Body of pancreas (tissue), 4 donors: Measurements from ENCODE around the gene CFAP43.

Experiments used
- CTCF ChIP-seq, 7 experiments: fragments of 450-650 bp in 4 of 7; fragments of 200-600 bp in 3 of 7; sonication (generic) in 3 of 7; IDR thresholded peaks; one replicate each; pipeline ENCODE4 v1.5.1; 2016 to 2019; ENCODE audit warnings: antibody characterized with exemption in 7 of 7
- POLR2A ChIP-seq, 3 donors: fragments of 450-650 bp; IDR thresholded peaks; one replicate each; pipeline ENCODE4 v1.6.1; 2016; ENCODE audit warnings: antibody characterized with exemption in 3 of 3, mild to moderate bottlenecking in 2 of 3

DNA sequence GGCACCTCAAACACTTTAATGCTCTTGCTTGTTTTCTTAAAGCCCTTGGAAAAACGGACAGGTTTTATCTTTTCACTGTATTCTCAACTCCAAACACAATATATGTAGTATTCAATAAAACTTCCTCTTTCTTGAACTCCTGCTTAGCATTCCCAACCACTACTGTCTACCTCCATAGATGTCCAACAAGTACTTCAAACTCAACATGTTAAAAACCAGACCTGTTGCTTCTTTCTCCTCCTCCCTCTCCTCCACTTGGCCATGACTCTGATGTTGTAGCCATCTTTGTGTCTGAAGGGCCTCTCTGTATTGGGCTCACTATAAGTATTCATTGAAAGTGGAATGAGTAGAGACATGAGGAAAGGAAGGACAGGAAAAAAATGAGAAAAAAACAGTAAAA is 130.3 kb downstream of the CFAP43 start:
- no peak for TF ChIP-seq POLR2A (IDR thresholded peaks at IDR 0.05)
- no peak for TF ChIP-seq CTCF (IDR thresholded peaks at IDR 0.05)
